SK-N-SH treated with all-trans-retinoic acid at 6 μM for 48 hours (cell line): ENCODE data around the gene PLXDC2.

Experiments
- ATAC-seq: fragments of 200-7000 bp; cut with Tn5 transposase; 3 replicates; pipeline ENCODE4 v1.9.1; 2020; ENCODE audit warnings: mild to moderate bottlenecking, moderate library complexity
- BACH2 ChIP-seq: fragments of 250-450 bp; sonication (Bioruptor Pico); IDR thresholded peaks from 2 replicates; pipeline ENCODE4 v1.9.0; 2021; ENCODE audit warnings: mild to moderate bottlenecking, borderline replicate concordance
- CSDC2 ChIP-seq: fragments of 250-450 bp; sonication (Bioruptor Pico); IDR thresholded peaks from 2 replicates; pipeline ENCODE4 v1.5.0; 2020; ENCODE audit warnings: mild to moderate bottlenecking, moderate library complexity
- ESRRG ChIP-seq: fragments of 250-450 bp; sonication (Bioruptor Pico); IDR thresholded peaks from 2 replicates; pipeline ENCODE4 v1.6.1; 2021; ENCODE audit warnings: mild to moderate bottlenecking
- GLIS3 ChIP-seq: fragments of 250-450 bp; sonication (Bioruptor Pico); IDR thresholded peaks from 2 replicates; pipeline ENCODE4 v1.5.0; 2020; ENCODE audit warnings: mild to moderate bottlenecking, moderate library complexity
- ISL1 ChIP-seq: fragments of 250-450 bp; sonication (Bioruptor Pico); IDR thresholded peaks from 2 replicates; pipeline ENCODE4 v2.1.2; 2022; ENCODE audit warnings: mild to moderate bottlenecking, moderate library complexity
- OSR1 ChIP-seq: fragments of 250-450 bp; sonication (Bioruptor Pico); IDR thresholded peaks from 2 replicates; pipeline ENCODE4 v1.8.0; 2022; ENCODE audit warnings: moderate library complexity, mild to moderate bottlenecking, inconsistent platforms
- PPARA ChIP-seq: fragments of 250-450 bp; sonication (Bioruptor Pico); IDR thresholded peaks from 2 replicates; pipeline ENCODE4 v1.5.0; 2020; ENCODE audit warnings: mild to moderate bottlenecking, borderline replicate concordance
- SNAI2 ChIP-seq: fragments of 250-450 bp; sonication (Bioruptor Pico); IDR thresholded peaks from 2 replicates; pipeline ENCODE4 v1.5.0; 2020; ENCODE audit warnings: mild to moderate bottlenecking, moderate library complexity
- TCF4 ChIP-seq: fragments of 250-450 bp; sonication (Bioruptor Pico); IDR thresholded peaks from 2 replicates; pipeline ENCODE4 v1.8.0; 2021; ENCODE audit warnings: mild to moderate bottlenecking, moderate library complexity, borderline replicate concordance
- TOX ChIP-seq: fragments of 250-450 bp; sonication (Bioruptor Pico); IDR thresholded peaks from 2 replicates; pipeline ENCODE4 v1.8.0; 2021; ENCODE audit warnings: mild to moderate bottlenecking, moderate library complexity, borderline replicate concordance
- ZC3H10 ChIP-seq: fragments of 250-450 bp; sonication (Bioruptor Pico); IDR thresholded peaks from 2 replicates; pipeline ENCODE4 v1.5.1; 2021; ENCODE audit warnings: mild to moderate bottlenecking, moderate library complexity
- ZFP3 ChIP-seq: fragments of 250-450 bp; sonication (Bioruptor Pico); IDR thresholded peaks from 2 replicates; pipeline ENCODE4 v1.5.0; 2020; ENCODE audit warnings: mild to moderate bottlenecking, moderate library complexity
- ZFP30 ChIP-seq: fragments of 450-650 bp; formaldehyde crosslinking; IDR thresholded peaks from 2 replicates; pipeline ENCODE4 v1.5.0; 2022; ENCODE audit warnings: mild to moderate bottlenecking, moderate library complexity
- ZNF8 ChIP-seq: fragments of 450-650 bp; formaldehyde crosslinking; IDR thresholded peaks from 2 replicates; pipeline ENCODE4 v1.5.0; 2020; ENCODE audit warnings: mild to moderate bottlenecking, moderate library complexity
- TF ChIP-seq, protein P1 (sequence below): fragments of 250-450 bp; sonication (Bioruptor Pico); IDR thresholded peaks from 2 replicates; pipeline ENCODE4 v1.5.0; 2020; ENCODE audit warnings: mild to moderate bottlenecking, moderate library complexity
- TF ChIP-seq, protein P2 (sequence below): fragments of 250-450 bp; sonication (Bioruptor Pico); IDR thresholded peaks from 2 replicates; pipeline ENCODE4 v1.8.0; 2021; ENCODE audit warnings: low read depth, mild to moderate bottlenecking, moderate library complexity, borderline replicate concordance
- TF ChIP-seq, protein P3 (sequence below): fragments of 250-450 bp; sonication (Bioruptor Pico); IDR thresholded peaks from 2 replicates; pipeline ENCODE4 v1.5.1; 2020; ENCODE audit warnings: low read depth, mild to moderate bottlenecking, moderate library complexity
- TF ChIP-seq, protein P4 (sequence below): fragments of 250-450 bp; sonication (Bioruptor Pico); IDR thresholded peaks from 2 replicates; pipeline ENCODE4 v1.5.1; 2021; ENCODE audit warnings: mild to moderate bottlenecking, moderate library complexity
- TF ChIP-seq, protein P5 (sequence below): fragments of 250-450 bp; sonication (Bioruptor Pico); IDR thresholded peaks from 2 replicates; pipeline ENCODE4 v1.8.0; 2020; ENCODE audit warnings: mild to moderate bottlenecking, moderate library complexity, borderline replicate concordance

The PLXDC2 gene

DNA sequence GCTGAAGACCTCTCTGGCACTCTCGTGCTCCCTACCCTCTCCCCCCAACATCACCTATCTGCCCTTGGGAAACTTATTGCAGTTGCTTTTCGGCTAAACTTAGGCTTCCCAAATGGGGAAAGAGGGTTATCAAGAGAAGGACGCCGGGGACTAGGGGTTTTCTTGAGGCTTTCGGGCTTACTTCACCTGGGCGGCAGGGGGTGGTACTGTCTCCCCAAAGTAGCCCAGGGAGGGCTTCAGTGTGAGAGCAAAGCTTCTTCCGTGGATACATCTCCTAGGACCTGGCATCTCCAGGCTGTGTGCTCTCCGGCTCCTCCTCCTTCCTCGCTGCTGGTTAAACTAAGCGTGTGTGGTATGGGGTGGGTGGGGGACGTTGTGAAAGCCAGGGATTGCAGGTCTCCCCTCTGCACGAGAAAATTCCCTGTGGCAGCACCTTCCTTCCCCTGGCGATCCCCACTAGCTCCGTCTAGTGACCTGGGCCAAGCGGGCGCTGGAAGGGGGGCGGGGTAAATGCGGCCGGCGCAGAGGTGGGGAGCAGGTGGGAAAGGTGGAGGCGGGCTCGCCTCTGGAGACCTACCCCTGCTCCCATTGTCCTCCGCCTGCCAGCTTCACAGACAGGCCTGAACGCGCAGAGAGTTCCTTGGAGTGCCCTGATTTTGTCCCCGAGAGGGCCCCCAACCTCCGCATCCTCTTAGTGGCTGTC is 1.1 kb downstream of the PLXDC2 start (continued):
- TF ChIP-seq, protein P1, sequence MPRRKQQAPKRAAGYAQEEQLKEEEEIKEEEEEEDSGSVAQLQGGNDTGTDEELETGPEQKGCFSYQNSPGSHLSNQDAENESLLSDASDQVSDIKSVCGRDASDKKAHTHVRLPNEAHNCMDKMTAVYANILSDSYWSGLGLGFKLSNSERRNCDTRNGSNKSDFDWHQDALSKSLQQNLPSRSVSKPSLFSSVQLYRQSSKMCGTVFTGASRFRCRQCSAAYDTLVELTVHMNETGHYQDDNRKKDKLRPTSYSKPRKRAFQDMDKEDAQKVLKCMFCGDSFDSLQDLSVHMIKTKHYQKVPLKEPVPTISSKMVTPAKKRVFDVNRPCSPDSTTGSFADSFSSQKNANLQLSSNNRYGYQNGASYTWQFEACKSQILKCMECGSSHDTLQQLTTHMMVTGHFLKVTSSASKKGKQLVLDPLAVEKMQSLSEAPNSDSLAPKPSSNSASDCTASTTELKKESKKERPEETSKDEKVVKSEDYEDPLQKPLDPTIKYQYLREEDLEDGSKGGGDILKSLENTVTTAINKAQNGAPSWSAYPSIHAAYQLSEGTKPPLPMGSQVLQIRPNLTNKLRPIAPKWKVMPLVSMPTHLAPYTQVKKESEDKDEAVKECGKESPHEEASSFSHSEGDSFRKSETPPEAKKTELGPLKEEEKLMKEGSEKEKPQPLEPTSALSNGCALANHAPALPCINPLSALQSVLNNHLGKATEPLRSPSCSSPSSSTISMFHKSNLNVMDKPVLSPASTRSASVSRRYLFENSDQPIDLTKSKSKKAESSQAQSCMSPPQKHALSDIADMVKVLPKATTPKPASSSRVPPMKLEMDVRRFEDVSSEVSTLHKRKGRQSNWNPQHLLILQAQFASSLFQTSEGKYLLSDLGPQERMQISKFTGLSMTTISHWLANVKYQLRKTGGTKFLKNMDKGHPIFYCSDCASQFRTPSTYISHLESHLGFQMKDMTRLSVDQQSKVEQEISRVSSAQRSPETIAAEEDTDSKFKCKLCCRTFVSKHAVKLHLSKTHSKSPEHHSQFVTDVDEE (CRISPR knock-in tag), result no peak
- no peak for TF ChIP-seq BACH2
- TF ChIP-seq, all 23 proteins: peak for 0

DNA sequence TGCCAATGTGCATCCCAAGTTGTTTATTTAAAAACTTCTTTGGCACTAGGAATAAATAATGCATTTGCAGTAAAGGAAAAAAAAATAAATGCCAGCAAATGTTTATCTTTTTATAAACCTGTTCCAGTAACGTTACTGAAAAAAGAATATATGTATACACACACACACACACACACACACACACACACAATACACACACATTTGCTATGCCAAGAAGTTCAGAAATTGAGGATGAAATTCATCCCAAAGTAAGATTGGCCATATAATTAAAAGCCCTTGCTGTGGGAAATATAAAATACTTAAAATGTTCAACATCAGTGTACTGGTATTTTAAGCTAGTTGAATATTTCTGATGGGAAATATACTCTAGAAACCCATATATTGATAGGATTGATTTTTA is 2.6 kb downstream of the PLXDC2 start:
- no peak for ATAC-seq
- no peak for TF ChIP-seq CSDC2
- no peak for TF ChIP-seq GLIS3 (CRISPR knock-in tag)
- TF ChIP-seq ZC3H10 (CRISPR knock-in tag), result no peak
- TF ChIP-seq ZFP3 (CRISPR knock-in tag), result no peak
- TF ChIP-seq ZFP30 (CRISPR knock-in tag), result no peak
- TF ChIP-seq, protein P1 (CRISPR knock-in tag), result no peak
- TF ChIP-seq, protein P2, sequence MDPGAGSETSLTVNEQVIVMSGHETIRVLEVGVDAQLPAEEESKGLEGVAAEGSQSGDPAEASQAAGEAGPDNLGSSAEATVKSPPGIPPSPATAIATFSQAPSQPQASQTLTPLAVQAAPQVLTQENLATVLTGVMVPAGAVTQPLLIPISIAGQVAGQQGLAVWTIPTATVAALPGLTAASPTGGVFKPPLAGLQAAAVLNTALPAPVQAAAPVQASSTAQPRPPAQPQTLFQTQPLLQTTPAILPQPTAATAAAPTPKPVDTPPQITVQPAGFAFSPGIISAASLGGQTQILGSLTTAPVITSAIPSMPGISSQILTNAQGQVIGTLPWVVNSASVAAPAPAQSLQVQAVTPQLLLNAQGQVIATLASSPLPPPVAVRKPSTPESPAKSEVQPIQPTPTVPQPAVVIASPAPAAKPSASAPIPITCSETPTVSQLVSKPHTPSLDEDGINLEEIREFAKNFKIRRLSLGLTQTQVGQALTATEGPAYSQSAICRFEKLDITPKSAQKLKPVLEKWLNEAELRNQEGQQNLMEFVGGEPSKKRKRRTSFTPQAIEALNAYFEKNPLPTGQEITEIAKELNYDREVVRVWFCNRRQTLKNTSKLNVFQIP (CRISPR knock-in tag), result no peak
- no peak for TF ChIP-seq TOX (CRISPR knock-in tag)
- no peak for TF ChIP-seq SNAI2 (CRISPR knock-in tag)
- TF ChIP-seq, protein P3, sequence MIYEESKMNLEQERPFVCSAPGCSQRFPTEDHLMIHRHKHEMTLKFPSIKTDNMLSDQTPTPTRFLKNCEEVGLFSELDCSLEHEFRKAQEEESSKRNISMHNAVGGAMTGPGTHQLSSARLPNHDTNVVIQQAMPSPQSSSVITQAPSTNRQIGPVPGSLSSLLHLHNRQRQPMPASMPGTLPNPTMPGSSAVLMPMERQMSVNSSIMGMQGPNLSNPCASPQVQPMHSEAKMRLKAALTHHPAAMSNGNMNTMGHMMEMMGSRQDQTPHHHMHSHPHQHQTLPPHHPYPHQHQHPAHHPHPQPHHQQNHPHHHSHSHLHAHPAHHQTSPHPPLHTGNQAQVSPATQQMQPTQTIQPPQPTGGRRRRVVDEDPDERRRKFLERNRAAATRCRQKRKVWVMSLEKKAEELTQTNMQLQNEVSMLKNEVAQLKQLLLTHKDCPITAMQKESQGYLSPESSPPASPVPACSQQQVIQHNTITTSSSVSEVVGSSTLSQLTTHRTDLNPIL (CRISPR knock-in tag), result no peak
- no peak for TF ChIP-seq OSR1
- TF ChIP-seq PPARA (CRISPR knock-in tag), result no peak
- TF ChIP-seq, protein P4, sequence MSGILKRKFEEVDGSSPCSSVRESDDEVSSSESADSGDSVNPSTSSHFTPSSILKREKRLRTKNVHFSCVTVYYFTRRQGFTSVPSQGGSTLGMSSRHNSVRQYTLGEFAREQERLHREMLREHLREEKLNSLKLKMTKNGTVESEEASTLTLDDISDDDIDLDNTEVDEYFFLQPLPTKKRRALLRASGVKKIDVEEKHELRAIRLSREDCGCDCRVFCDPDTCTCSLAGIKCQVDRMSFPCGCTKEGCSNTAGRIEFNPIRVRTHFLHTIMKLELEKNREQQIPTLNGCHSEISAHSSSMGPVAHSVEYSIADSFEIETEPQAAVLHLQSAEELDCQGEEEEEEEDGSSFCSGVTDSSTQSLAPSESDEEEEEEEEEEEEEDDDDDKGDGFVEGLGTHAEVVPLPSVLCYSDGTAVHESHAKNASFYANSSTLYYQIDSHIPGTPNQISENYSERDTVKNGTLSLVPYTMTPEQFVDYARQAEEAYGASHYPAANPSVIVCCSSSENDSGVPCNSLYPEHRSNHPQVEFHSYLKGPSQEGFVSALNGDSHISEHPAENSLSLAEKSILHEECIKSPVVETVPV (CRISPR knock-in tag), result no peak
- no peak for TF ChIP-seq ISL1 (CRISPR knock-in tag)
- no peak for TF ChIP-seq TCF4 (CRISPR knock-in tag)
- TF ChIP-seq ZNF8 (CRISPR knock-in tag), result no peak

DNA sequence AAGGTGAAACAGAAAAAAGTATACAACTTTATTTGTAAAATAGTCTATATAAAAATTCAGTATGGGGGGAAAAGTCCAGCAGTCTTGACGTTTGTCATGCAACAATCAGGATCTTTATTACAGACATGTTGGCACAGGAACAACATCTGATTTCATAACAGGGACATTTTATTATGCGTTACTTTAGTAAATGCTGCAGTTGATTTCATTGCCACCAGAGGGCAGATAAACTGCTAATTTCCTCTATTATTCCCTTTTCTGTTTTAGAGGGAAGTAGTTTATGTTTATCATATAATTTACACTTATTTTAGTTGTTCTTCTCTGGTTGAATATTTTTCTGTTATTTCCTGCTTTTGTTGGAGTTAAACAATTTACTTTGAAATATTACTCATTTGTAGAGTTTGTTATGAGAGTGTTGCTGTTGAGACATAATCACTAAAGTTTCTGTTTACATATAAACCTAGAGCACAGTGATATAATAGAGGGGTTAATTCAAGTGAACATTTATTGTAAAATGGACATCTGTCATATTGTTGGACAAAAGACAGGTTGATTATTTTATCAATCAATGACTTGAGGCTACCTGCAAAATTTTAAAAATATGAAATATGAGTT is 3.3 kb downstream of the PLXDC2 start:
- TF ChIP-seq, protein P1 (CRISPR knock-in tag), result no peak
- TF ChIP-seq CSDC2 (no peak), ESRRG (CRISPR knock-in tag) (no peak), TOX (CRISPR knock-in tag) (no peak), SNAI2 (CRISPR knock-in tag) (no peak), PPARA (CRISPR knock-in tag) (no peak)
- TF ChIP-seq, protein P5, sequence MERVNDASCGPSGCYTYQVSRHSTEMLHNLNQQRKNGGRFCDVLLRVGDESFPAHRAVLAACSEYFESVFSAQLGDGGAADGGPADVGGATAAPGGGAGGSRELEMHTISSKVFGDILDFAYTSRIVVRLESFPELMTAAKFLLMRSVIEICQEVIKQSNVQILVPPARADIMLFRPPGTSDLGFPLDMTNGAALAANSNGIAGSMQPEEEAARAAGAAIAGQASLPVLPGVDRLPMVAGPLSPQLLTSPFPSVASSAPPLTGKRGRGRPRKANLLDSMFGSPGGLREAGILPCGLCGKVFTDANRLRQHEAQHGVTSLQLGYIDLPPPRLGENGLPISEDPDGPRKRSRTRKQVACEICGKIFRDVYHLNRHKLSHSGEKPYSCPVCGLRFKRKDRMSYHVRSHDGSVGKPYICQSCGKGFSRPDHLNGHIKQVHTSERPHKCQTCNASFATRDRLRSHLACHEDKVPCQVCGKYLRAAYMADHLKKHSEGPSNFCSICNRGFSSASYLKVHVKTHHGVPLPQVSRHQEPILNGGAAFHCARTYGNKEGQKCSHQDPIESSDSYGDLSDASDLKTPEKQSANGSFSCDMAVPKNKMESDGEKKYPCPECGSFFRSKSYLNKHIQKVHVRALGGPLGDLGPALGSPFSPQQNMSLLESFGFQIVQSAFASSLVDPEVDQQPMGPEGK (CRISPR knock-in tag), result no peak
- no peak for ATAC-seq
